GM21529 (cell line): Measurements from ENCODE around the gene PACS2.

ENCODE experiments used
- ATAC-seq: cut with Tn5 transposase; IDR thresholded peaks from one replicate; pipeline ENCODE4 v1.9.1; 2021; ENCODE audit not compliant: unreplicated experiment

The PACS2 gene

DNA sequence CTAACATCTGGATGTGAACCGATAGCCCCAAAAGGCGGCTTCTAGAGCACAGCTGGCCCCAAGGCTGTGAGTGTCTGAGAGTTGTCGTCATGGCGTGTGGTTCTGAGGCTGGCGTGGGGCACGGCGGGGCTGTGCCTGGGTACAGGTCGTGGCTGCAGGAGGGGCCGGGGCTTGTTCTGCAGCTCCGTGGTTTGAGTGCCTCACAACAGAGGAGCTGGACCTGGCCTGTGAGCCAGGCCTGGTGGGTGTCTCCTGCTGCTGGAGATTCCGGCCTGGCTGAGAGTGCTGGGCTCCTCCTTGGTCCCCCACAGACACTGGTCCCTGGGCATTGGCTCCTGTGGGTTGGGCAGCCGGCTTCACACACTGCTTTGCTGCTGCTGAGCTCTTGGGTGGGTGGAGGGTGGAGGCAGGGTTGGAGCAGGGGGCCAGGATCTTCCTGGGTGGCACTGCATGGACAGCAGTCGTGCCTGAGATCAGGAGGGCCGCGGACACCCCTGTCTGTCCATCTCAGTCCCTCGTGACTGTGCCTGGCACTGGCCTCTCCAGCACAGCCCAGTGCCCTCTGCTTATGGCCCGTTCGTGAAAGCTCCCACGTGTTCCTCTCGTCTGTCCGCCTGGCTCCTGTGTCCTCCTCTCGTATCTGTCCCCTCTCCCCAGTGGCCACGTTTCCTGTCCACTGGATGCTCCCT is 52.0 kb downstream of the PACS2 start:
- ATAC-seq = no peak

DNA sequence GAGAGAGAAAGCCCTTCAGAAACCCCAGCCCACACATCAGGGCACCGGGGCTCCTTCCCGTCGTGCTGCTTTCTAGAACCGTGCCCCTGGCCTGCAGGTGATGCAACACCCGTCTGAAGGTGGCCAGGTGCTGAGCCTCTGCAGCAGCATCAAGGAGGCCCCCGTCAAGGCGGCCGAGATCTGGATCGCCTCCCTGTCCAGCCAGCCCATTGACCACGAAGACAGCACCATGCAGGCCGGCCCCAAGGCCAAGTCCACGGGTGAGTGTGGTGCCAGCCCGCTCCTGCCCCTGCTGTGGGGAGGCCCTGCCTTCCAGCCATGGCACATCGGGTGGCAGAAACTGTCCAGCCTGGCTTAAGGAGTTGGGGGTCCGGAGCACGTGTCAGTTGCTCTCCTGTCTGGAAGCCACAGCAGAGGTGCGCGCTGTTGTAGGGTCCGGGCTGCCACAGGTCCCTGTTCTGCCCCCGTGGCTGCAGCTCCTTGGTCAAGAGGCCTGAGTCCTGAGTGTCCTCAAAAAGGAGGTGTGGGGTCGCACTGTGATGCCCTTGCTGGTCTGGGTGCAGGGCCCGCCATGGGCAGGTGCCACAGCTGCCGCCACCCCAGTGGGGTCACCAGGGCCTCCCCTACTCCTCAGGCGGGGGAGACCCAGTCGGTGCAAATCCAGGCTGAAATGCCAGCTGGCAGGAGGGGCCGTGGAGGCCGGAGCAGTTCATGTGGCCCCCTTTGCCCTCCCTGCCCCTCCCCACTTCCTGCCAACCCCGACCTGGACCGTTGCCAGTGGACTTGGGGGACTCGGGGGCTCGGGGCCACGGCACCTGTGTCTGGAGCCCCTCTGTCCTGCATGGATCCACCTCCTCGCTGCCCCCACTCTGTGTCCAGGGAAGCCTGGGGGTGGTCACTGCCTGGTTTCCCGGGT is 52.8 kb downstream of the PACS2 start:
- ATAC-seq = no peak

DNA sequence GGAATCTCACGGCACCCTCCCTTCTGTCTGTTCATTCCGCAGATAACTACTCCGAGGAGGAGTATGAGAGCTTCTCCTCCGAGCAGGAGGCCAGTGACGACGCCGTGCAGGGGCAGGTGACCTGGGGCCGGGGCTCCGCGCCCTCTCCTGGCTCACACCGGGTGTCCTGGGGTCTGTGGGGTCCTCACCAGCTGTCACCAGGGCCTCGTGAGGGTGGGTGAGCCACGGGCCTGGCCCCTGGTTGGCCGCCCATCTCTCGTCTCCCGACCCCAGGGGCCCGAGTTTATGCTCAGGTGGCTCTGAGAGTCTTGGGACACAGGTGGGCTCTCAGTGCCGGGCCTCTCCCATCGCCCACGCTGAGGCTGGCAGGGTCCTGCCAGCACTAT is 53.5 kb downstream of the PACS2 start:
- no peak for ATAC-seq

DNA sequence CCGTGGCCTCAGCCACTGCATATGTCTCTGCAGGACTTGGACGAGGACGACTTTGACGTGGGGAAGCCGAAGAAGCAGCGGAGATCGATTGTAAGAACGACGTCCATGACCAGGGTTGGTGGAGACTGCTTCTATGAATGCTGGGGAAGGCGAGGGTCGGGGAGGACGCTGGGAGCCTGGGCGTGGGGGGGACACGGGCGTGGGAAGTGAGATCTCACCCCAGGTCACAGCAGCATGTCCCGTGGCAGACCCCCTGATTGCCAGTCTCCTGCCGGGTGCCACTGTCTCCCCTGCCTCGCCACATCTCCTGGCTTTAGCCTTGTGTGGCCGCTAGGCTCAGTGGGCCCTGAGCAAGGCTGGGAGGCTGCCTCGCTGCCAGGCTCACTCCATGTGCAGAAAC is 53.9 kb downstream of the PACS2 start:
- no peak for ATAC-seq

DNA sequence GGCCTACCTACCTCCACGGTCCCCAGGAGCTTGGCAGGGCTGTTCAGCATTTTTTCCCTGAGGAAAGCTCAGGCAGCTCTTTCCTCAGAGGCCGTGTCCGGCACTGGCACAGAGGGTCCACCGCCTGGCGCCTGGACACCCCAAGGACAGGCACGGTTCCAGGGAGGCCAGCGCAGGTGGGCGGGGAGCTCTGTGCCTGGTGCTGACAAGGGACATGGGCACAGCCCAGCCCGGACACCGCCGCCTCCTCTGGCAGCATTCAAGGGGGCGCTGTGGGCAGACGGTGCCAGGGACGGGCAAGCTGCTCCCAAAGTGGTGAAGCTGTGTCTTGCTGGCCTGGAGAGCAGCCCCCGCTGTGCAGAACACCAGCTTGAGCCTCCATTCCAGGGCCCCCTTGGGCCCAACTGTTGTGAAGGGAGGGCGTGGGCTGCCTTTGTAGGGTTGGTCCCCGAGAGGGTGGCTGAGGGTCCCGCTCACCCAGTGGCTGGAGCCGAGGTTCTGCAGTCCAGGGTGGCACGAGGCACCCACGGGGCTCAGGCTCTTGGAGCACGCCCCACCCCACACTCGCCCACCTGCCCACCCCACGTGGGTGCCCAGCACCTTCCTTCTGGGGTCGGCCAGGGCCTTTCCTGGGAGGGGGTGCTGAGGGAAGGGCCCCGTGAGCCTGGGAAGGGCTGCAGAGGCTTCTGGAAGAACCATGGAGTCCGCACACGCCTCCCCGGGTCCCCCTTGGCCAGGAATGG is 54.5 kb downstream of the PACS2 start:
- no peak for ATAC-seq

DNA sequence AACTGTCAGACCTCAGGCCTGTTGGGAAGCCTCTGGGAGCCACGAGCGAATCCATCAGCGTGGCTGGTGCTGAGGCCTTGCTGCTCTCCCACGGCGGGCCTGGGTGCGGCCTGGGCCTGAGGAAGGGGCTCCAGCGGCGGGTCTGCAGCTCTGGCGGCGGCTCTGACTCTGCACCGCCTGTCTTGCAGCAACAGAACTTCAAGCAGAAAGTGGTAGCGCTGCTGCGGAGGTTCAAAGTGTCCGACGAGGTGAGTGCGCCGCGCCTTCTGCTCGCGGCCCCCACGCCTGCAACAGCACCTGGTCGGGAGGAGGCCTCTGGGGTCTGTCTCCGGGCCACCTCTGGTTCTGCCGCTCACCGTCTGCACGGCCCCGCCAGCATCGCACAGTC is 55.1 kb downstream of the PACS2 start:
- ATAC-seq = no peak

DNA sequence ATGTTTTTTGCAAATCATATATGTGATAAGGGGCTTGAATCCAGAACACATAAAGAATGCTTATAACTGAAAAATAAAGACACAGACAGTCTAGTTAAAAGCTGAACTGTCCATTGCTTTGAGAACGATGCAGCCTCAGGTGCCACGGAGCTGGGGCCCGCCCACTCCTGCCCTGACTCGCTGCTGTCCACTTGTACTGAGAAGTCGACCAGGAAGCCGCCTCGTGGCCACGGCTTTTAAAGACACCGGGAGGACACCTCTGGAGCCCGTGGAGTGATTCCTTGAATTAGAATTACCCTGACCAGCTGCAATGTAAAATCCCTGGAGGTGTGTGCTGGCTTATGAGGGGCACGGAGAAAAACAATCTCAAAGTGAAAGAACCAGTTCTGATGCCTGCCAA is 59.8 kb downstream of the PACS2 start:
- no peak for ATAC-seq

DNA sequence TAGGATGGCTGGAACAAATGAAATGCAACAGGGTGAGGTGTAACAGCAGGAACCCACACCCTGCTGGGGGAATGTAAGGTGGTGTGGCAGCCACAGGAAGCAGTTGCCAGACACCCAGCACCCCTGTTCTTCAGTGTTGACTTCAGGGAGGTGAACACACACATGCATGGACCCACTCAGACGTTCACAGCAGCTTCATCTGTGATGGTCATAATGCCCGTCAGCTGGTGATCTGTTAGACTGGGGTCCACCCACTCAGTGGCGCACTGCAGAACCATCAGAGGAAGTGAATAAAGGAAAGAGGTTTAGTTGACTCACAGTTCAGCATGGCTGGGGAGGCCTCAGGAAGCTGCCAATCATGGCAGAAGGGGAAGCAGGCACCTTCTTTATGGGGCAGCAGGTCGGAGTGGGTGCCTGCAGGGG is 61.1 kb downstream of the PACS2 start:
- no peak for ATAC-seq

DNA sequence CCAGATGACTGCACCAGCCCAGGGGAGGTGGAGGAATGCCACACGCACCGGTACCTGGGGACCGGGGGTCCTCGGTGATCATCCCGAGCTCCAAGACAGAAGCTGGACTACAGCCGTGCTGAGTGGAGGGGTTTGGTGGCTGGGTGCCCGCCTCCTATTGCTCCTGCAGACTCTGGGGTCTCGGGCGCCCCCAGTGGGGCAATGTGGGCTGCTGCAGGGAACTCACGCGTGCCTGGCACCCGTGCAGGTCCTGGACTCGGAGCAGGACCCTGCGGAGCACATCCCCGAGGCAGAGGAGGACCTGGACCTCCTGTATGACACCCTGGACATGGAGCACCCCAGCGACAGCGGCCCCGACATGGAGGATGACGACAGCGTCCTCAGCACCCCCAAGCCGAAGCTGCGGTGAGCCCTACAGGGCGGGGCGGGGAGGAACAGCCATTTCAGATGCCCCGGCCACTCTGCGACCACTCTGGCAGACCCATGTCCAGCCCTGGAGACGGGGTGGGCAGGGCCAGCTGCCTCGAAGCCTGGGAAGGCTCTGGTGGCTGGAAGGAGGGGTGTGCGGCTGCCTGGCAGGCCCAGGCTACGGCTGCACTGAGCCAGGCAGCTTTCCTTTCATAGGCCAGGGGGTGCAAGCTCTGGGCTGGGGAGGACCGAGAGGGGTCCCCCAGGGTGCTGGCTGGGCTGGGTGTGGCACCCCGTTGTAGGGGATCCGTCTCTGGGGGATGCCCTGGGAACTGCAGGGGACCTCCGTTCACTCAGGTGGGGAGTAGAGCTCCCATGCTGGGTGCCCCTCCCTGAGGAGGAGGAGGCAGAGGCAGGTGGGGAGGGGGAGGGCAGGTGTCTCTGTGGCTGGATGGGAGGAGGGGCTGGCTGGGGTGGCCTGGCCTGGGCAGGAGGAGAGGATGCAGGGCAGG is 62.2 kb downstream of the PACS2 start:
- no peak for ATAC-seq

DNA sequence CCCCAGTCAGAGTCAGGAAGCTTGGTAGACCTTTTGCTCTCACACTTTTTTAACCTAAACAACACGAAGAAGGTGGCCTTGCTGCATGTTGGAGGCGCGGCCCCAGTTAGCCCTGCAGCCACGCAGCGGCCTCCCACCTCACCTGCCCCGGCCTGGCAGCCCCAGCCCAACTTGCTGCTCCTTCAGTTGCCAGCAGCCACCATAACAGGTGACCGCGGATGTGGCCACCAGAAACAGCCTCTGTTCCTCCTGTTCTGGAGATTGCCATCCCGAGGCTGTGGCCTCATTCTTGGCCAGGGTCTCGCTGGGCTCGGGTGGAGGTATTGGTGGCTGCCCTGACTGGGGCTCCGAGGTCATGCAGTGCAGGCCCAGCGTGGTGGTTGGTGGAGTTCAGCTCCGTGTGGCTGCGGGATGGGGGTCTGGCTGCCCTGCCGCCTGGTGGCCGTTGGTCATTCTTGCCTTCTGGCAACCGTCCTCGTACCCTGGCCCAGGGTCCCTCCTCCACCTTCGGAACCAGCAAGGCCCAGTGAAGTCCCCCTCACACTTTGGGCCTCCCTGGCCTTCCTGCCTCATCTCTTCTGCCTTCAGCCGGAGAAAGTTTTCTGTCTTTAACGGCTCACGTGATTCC is 63.1 kb downstream of the PACS2 start:
- no peak for ATAC-seq

DNA sequence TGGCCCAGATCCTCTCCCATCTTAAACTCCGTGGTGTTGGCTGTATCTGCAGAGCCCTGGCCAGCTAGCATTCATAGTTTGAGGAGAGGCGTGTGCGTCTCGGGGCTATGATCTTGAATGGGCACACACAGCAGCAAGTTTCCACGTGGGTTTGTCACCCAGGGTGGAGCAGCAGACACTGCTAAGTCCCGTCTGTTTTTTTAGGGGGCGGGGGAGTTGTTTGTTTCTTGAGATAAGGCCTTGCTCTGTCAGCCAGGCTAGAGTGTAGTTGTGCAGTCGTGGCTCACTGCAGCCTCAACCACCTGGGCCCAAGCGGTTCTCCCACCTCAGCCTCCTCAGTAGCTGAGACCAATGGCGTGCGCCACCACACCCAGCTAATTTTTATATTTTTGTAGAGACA is 63.7 kb downstream of the PACS2 start:
- ATAC-seq = no peak

DNA sequence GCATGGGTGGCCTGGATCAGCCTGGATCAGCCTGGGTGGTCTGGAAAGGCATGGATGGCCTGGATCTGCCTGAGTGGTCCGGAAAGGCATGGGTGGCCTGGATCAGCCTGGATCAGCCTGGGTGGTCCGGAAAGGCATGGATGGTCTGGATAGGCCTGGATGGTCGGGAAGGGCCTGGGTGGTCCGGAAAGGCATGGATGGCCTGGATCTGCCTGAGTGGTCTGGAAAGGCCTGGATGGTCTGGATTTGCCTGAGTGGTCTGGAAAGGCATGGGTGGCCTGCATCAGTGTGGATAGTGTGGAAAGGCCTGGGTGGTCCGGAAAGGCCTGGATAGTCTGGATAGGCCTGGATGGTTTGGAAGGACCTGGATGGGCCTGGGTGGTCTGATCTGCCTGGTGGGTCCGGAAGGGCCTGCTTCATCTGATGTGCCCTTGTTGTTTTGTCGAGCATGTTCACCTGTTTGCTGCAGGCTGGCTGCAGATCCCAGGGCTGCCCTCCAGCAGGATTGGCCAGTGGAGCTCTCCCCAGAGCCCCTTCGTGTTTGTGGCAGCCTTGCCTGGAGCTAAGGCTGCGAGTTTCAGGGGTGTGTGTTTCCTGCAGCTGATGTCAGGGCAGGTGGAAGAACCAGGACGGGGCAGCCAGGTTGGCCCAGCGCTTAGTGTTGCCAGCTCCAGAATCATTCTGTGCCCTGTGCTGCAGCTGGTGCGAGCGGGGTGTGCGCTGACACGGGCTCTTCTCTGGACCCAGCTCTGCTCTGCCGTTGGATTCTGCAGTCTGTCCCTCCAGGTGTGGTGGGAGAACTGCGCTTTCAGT is 64.5 kb downstream of the PACS2 start:
- ATAC-seq = no peak

DNA sequence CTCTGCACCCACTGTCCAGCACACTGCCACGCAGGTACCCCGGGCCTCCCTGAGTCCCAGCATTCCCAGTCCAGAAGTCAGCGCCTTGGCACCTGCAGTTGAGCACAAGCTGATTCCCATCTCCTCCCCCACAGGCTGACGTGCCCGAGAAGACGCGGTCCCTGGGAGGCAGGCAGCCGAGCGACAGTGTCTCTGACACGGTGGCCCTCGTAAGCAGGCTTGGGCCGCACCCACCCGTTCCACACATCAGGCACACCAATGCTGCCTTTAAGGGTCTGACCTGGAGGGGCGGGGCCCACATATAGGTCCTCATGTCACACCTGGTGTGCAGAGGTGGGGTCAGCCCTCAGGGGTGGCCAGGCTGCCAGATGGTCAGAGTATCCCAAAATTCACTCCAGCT is 65.4 kb downstream of the PACS2 start:
- no peak for ATAC-seq

DNA sequence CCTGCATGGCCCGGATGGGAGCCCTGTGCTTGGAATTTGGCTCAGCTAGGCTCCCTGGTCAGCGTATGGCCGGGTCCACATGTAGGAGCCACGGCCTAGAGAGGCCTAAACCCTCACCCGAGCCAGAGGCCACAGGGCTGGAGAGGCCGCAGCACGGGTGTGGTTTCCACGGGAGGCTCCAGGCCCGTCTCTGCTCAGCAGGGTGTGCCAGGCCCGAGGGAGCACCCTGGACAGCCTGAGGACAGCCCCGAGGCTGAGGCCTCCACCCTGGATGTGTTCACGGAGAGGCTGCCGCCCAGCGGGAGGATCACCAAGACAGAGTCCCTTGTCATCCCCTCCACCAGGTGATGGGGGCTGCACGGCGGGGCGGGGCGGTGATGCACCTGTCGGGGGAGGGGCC is 66.2 kb downstream of the PACS2 start:
- no peak for ATAC-seq

DNA sequence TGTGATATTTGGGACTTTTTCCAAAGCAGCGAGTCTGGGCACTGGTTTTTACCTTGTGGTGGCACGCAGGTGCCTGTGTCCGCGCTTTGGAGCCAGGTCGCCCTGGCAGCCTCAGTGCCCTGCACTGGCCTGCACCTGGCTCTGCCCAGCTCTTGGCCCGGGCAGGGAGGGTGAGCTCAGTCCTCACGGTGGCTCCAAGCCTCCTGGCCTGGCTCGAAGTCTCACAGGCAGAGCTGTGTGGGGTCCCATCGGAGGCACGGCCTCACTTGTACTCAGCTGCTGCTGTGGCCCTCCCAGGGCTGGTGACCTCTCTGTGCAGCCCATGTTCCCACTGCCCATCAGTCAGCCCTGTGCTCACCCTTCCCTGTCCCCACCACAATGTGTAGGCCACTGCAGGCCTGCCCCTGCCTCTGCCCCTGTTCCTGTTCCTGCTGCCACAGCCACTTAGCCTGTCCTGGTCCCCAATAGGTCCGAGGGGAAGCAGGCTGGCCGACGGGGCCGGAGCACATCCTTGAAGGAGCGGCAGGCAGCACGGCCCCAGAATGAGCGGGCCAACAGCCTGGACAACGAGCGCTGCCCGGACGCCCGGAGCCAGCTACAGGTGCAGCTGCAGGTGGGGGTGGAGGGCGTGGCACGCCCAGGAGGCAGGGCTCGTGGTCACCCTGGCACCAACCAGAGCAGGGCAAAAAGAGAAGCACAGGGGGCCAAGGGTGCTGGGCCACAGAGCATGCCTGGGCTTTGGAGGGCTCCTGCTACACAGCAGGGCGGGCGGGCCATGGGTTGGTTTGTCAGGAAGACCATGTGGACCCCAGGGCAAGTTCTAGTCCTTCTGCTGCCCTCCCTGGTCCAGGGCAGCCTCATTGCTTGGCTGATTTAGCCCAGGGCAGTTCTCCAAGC is 67.1 kb downstream of the PACS2 start:
- ATAC-seq = no peak

DNA sequence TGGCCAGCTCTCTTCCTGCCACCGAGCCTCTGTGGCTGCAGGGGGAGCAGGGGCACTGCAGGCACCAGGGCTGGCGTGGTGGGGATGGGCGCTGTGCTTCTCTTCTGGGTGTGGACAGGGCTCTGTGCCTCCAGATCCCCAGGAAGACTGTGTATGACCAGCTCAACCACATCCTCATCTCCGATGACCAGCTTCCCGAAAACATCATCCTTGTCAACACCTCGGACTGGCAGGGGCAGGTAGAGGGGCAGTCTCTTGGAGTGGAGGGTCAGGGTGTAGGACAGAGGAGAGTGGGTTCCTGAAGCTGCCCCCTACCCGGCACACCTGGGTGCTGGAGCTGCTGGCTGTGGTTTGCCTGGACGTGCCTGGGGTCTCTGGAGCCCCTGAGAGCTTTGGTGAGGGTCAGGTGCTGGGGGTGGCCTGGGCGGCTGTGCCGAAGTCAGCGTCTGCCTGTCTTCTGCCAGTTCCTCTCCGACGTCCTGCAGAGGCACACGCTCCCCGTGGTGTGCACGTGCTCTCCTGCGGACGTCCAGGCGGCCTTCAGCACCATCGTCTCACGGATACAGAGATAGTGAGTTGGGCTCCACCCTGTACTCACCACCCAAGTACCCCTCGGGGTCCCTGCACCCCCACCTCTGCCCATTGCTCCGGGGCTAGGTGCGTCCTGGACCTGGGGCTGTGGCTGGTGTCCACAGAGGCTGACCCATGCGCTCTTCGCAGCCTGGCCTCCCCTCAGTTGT is 68.0 kb downstream of the PACS2 start:
- no peak for ATAC-seq

DNA sequence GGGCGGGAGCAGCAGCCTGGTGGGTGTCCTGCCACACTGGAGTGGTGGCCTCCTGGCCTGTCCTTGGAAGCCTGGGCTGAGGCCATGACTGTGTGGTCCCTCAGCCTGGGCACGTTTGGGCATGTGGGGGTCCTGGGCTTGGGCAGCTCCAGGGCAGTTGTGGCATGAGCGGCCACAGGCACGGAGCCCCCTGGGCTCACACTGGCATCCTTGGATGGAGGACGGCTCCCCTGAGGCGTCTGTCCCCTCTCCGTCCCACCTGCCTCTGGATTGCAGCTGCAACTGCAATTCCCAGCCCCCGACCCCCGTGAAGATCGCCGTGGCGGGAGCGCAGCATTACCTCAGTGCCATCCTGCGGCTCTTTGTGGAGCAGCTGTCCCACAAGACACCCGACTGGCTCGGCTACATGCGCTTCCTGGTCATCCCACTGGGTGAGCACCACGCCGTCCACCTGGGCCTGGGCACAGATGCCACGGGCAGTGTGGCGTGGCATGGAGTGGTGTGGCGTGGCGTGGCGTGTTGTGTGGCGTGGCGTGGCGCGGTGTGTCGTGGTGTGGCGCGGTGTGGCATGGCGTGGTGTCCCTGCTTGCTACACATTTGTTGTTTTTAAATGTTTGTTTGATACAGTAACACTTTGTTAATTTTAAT is 68.7 kb downstream of the PACS2 start:
- ATAC-seq = no peak
